ENCODE data around the gene CHMP2A. TPM values are rescaled to one million over a fixed set of nuclear protein-coding genes. Genes with fewer than 3 reads are reported as not detected.

Gene CHMP2A
- total and polyA plus RNA-seq, 2 of the 13 experiments (the other 11 are each of a cell fraction or from before 2014, with no cell fraction given) = 49.7 to 55.0 TPM

DNA sequence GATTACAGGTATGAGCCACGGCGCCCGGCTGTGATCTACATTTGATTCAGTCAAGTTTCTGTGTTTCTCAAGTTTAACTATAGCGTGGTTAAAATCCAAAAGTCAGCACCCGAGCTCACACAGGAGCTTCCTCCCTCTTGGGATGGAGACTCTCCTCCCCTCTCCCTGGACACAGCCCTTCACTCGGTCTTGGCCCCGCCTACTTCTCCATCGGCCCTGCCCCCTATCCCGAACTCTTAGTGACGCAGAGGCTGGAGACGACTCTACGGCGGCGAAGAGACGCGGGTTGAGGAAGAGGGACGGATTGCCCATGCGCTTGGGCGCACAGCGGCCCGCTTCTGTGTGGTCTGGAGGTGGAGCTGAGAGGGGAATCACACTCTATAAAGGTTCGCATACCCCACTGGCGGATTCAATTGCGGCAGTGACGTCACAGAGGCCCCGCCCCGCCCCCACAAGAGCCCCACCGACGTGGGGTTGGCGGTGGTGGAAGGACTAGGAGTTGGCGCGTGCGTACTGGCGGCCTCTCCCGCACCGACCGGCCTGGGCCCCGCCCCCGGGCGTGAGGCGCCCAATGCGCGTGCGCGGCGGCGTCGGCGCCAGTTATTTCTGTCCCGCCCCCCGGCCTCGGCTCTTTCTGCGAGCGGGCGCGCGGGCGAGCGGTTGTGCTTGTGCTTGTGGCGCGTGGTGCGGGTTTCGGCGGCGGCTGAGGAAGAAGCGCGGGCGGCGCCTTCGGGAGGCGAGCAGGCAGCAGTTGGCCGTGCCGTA lies 10.9 kb downstream of the CHMP2A start, which contains the start of gene TRIM28 (continued):
- TF ChIP-seq, protein P1, sequence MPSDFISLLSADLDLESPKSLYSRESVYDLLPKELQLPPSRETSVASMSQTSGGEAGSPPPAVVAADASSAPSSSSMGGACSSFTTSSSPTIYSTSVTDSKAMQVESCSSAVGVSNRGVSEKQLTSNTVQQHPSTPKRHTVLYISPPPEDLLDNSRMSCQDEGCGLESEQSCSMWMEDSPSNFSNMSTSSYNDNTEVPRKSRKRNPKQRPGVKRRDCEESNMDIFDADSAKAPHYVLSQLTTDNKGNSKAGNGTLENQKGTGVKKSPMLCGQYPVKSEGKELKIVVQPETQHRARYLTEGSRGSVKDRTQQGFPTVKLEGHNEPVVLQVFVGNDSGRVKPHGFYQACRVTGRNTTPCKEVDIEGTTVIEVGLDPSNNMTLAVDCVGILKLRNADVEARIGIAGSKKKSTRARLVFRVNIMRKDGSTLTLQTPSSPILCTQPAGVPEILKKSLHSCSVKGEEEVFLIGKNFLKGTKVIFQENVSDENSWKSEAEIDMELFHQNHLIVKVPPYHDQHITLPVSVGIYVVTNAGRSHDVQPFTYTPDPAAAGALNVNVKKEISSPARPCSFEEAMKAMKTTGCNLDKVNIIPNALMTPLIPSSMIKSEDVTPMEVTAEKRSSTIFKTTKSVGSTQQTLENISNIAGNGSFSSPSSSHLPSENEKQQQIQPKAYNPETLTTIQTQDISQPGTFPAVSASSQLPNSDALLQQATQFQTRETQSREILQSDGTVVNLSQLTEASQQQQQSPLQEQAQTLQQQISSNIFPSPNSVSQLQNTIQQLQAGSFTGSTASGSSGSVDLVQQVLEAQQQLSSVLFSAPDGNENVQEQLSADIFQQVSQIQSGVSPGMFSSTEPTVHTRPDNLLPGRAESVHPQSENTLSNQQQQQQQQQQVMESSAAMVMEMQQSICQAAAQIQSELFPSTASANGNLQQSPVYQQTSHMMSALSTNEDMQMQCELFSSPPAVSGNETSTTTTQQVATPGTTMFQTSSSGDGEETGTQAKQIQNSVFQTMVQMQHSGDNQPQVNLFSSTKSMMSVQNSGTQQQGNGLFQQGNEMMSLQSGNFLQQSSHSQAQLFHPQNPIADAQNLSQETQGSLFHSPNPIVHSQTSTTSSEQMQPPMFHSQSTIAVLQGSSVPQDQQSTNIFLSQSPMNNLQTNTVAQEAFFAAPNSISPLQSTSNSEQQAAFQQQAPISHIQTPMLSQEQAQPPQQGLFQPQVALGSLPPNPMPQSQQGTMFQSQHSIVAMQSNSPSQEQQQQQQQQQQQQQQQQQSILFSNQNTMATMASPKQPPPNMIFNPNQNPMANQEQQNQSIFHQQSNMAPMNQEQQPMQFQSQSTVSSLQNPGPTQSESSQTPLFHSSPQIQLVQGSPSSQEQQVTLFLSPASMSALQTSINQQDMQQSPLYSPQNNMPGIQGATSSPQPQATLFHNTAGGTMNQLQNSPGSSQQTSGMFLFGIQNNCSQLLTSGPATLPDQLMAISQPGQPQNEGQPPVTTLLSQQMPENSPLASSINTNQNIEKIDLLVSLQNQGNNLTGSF (CRISPR knock-in tag; IDR thresholded peaks at IDR 0.05) = no peak
- TF ChIP-seq ZNF790 (CRISPR knock-in tag; IDR thresholded peaks at IDR 0.05; ENCODE audit: borderline replicate concordance) (peak; percentile 89; the same call in 1 of the 2 replicates), BHLHE40 (IDR thresholded peaks at IDR 0.05; ENCODE audit: low read length) (0 out of 2 replicates have a peak, but pooled peaks have one; percentile 19), ZNF430 (CRISPR knock-in tag; IDR thresholded peaks at IDR 0.05) (0 out of 2 replicates have a peak, but pooled peaks have one; percentile 71), HOXD1 (CRISPR knock-in tag; IDR thresholded peaks at IDR 0.05) (peak; percentile 60; the same call in 1 of the 2 replicates), SP1 (IDR thresholded peaks at IDR 0.05) (no peak), SP1 (CRISPR knock-in tag; IDR thresholded peaks at IDR 0.05) (peak; percentile 47; the same call in 1 of the 2 replicates), KDM2A (CRISPR knock-in tag; IDR thresholded peaks at IDR 0.05; ENCODE audit: borderline replicate concordance, low read depth) (peak; percentile 64), AGO1 (IDR thresholded peaks at IDR 0.05; ENCODE audit: low read depth, low read length, poor library complexity, severe bottlenecking) (no peak), KDM1A (CRISPR knock-in tag; IDR thresholded peaks at IDR 0.05) (no peak), ZFP90 (CRISPR knock-in tag; IDR thresholded peaks at IDR 0.05; ENCODE audit: borderline replicate concordance) (no peak; the same call in 1 of the 2 replicates), ATF7-NPFF (CRISPR knock-in tag; IDR thresholded peaks at IDR 0.05; ENCODE audit: low read depth) (peak; percentile 94), RARA (CRISPR knock-in tag; IDR thresholded peaks at IDR 0.05) (no peak; the same call in 1 of the 2 replicates), NFATC3 (CRISPR knock-in tag; IDR thresholded peaks at IDR 0.05) (no peak), ASH2L (IDR thresholded peaks at IDR 0.05; ENCODE audit: insufficient read length, low read depth, low read length) (peak; percentile 63), ZNF331 (CRISPR knock-in tag; IDR thresholded peaks at IDR 0.05) (peak; percentile 16), ZNF460 (CRISPR knock-in tag; IDR thresholded peaks at IDR 0.05; ENCODE audit: borderline replicate concordance) (no peak), ZNF501 (CRISPR knock-in tag; IDR thresholded peaks at IDR 0.05) (peak; percentile 88)
- TF ChIP-seq, protein P2, sequence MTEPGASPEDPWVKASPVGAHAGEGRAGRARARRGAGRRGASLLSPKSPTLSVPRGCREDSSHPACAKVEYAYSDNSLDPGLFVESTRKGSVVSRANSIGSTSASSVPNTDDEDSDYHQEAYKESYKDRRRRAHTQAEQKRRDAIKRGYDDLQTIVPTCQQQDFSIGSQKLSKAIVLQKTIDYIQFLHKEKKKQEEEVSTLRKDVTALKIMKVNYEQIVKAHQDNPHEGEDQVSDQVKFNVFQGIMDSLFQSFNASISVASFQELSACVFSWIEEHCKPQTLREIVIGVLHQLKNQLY (CRISPR knock-in tag; IDR thresholded peaks at IDR 0.05) = no peak
- TF ChIP-seq, protein P3, sequence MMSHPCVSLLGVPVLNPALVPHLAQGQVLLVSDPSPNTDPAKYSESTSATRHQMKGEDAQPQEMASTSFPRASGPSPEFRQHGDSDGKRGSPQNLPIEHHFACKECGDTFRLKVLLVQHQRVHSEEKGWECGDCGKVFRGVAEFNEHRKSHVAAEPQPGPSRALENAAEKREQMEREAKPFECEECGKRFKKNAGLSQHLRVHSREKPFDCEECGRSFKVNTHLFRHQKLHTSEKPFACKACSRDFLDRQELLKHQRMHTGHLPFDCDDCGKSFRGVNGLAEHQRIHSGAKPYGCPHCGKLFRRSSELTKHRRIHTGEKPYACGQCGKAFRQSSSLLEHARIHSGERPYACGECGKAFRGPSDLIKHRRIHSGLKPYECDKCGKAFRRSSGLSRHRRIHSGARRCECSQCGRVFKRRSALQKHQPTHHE (CRISPR knock-in tag; IDR thresholded peaks at IDR 0.05; ENCODE audit: borderline replicate concordance) = no peak; the same call in 1 of the 2 replicates
